ENCODE measurements around the gene TMED10.
"Not testable (repeated sequence)": the region's sequence is repeated elsewhere in the genome, so short reads cannot be mapped to it uniquely, and the experiment has no call there.

Gene TMED10

GRCh38 chr14:75188520-75189268 lies 12.3 kb upstream of the TMED10 start:
- DNase-seq: no peak

GRCh38 chr14:75188086-75188485 lies 11.7 kb upstream of the TMED10 start:
- no peak for DNase-seq

- DNase-seq: no peak
These were observed 10.5 kb upstream of the TMED10 start for GRCh38 chr14:75186953-75187352.

- no peak for DNase-seq
These were observed 9.0 kb upstream of the TMED10 start for GRCh38 chr14:75185251-75186040.

GRCh38 chr14:75184492-75184891 lies 8.1 kb upstream of the TMED10 start:
- peak; percentile 30 for DNase-seq

- DNase-seq: no peak
These were observed 7.6 kb upstream of the TMED10 start for GRCh38 chr14:75184039-75184438.

GRCh38 chr14:75183225-75183624 lies 6.8 kb upstream of the TMED10 start:
- no peak for DNase-seq

GRCh38 chr14:75182821-75183220 lies 6.4 kb upstream of the TMED10 start:
- peak; percentile 39 for DNase-seq

GRCh38 chr14:75182163-75182562 lies 5.8 kb upstream of the TMED10 start:
- DNase-seq: not testable (repeated sequence)

- DNase-seq: no peak
These were observed 5.1 kb upstream of the TMED10 start for GRCh38 chr14:75181293-75182062.

- no peak for DNase-seq
These were observed 703 bp downstream of the TMED10 start for GRCh38 chr14:75175677-75176141.

- no peak for DNase-seq
These were observed 2.3 kb downstream of the TMED10 start for GRCh38 chr14:75174066-75174465.

GRCh38 chr14:75170772-75171171 lies 5.6 kb downstream of the TMED10 start:
- no peak for DNase-seq

GRCh38 chr14:75168586-75169335 lies 7.7 kb downstream of the TMED10 start:
- no peak for DNase-seq

- DNase-seq: no peak
These were observed 9.1 kb downstream of the TMED10 start for GRCh38 chr14:75167325-75167724.

- no peak for DNase-seq
These were observed 10.6 kb downstream of the TMED10 start for GRCh38 chr14:75165586-75166391.

- no peak for DNase-seq
These were observed 11.6 kb downstream of the TMED10 start for GRCh38 chr14:75164809-75165208.

- DNase-seq: no peak
These were observed 12.7 kb downstream of the TMED10 start for GRCh38 chr14:75163677-75164076.

GRCh38 chr14:75162631-75163030 lies 13.8 kb downstream of the TMED10 start:
- no peak for DNase-seq

GRCh38 chr14:75158843-75159614 lies 17.4 kb downstream of the TMED10 start:
- no peak for DNase-seq

GRCh38 chr14:75156901-75157300 lies 19.5 kb downstream of the TMED10 start:
- no peak for DNase-seq
